PC-9 (cell line): ENCODE measurements around the gene SP6.

Experiments used
- CTCF ChIP-seq: fragments of 200-600 bp; sonication (generic); conservative IDR thresholded peaks from 2 replicates; pipeline ENCODE4 v1.6.1; 2017; ENCODE audit warnings: mixed run types, antibody characterized with exemption, mild to moderate bottlenecking, moderate library complexity
- EZH2 ChIP-seq: fragments of 200-600 bp; sonication (generic); IDR thresholded peaks from 2 replicates; pipeline ENCODE4 v1.8.0; 2017; ENCODE audit warnings: antibody characterized with exemption, low read depth

DNA sequence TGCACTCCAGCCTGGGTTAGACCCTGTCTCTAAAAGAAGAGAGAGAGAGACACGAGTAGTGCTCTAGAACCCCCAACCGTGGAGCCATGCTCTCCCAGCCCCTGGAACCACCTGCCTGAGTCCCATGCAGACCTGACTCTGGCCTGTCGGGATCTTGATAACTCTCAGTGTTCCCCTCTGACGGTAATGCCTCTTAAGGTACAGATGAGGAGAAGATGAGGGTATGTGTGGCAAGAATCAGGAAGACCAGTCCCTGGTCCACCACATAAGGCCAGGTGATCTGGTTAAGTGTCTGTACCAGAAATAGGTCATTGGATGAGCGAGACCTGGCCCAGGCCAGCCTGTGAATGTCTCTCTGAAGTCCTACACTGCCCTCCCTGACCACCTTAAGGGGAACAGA lies 47.8 kb downstream of the SP6 start:
- TF ChIP-seq CTCF (no peak), EZH2 (no peak)
